Non-pigmented ciliary epithelial cell (primary cell): ENCODE measurements around the gene GSTM2.

Experiments used
- DNase-seq: peaks from one replicate; pipeline ENCODE4 v3.0.0-alpha.2; 2010; ENCODE audit warnings: low read depth

The GSTM2 gene

GRCh38 chr1:109667452-109668122 is at the start of gene GSTM2:
Gene GSTM2 (plus strand): TSS chr1:109668057. CDS start chr1:109668116, 59 bp downstream.
- DNase-seq: peak; percentile 28

- DNase-seq: no peak
Measured at GRCh38 chr1:109618661-109619575, 48.9 kb upstream of the GSTM2 start.

DNA sequence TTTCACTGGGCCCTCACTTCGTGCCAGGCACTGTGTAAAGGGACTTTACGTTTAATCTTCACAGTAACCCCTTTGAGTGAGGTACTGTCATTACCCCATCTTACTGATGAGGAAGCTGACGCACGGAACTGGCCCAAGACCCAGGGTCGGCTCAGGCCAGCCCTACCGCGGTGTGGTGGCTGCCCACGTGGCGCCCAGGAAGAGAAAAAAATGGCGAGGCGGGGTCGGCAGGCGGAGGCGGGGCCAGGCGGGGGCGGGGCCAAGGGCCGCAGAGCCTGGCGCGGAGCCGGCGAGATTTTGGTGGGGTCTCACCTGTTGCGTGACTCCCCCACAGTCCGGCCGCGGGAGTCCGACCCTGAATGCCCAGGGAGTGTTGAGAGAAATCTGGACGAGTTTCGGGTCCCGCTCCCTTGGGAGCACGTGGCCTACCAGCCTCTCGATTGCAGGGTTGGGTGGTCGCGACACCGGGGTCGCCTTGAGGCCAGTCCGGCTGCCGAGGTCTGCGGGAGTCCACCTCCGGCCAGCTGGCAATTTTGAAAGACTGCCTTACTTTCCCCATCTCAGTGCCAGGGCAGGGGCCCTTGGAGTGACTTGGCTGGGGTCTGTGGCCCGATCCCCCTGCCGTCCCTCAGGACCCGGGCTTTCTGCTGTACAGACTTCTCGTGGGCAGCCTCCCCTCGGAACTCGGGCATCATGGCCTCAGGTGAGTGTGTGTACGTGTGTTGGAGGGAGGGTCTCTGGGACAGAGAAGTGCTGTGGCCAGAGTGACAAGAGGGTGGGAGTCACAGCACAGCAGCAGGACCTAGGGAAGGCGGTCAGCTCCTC is 48.1 kb upstream of the GSTM2 start, which contains the start of the genes AMPD2 and GNAT2:
Gene AMPD2 (plus strand): TSS at position 262 of the 825 bp plus-strand sequence. CDS start 1,339 bp downstream, outside the sequence.
Gene GNAT2 (minus strand): TSS at position 41 of the 825 bp plus-strand sequence. CDS start 6,746 bp downstream, outside the sequence.
- DNase-seq: peak; percentile 31

- no peak for DNase-seq
Measured at GRCh38 chr1:109620401-109620791, 47.5 kb upstream of the GSTM2 start.

DNA sequence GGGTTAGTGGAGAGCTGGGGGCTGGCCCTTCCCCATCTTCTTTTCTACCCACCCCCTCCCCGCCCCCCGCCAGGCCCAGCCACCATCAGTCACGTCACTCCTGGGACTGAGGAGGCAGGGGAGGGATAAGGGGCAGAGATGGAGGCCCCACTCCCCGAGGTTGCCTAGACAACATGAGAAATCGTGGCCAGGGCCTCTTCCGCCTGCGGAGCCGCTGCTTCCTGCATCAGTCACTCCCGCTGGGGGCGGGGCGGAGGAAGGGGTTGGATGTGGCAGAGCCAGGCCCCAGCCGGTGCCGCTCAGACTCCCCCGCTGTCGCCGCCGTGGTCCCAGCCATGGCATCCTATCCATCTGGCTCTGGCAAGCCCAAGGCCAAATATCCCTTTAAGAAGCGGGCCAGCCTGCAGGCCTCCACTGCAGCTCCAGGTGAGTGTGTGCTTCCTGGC is 47.0 kb upstream of the GSTM2 start:
- DNase-seq: peak; percentile 77

GRCh38 chr1:109621379-109622136 is 46.3 kb upstream of the GSTM2 start:
- DNase-seq: no peak

DNA sequence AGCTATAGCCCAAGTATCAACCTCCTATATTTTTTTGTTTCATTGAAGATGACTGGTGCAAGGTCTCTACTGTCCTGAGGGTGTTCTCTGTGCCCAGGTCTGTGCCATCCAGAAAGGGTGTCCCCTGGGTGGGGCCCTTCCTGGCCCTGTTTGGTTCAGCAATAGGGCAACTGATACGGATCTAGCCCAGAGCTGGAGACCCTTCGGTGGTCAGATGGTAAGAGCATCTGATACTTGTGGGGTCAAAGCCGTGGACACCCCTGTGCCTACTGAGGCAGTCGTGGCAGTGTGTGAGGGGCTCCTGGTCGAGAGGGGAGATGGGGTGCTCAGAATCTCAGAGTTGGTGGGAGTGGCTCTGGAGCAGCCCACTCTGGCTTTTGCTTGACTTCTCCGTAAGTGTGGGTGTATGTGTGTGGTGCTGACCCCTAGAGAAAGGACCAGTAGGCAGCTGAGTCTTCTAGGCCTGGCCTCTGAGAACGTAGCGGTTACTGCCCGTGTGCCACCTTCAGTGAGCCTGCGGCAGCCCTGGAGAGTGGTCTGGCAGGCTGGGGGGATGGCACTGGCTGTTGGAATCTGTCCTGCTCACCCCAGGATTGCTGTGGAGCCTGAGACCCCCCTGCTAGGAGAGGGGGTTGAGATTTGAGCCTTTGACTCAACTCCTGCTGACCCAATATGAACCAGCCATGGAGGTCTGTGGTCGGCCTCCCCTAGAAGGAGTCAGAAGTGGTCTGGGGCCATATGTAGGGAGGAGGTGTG is 45.5 kb upstream of the GSTM2 start:
- no peak for DNase-seq

DNA sequence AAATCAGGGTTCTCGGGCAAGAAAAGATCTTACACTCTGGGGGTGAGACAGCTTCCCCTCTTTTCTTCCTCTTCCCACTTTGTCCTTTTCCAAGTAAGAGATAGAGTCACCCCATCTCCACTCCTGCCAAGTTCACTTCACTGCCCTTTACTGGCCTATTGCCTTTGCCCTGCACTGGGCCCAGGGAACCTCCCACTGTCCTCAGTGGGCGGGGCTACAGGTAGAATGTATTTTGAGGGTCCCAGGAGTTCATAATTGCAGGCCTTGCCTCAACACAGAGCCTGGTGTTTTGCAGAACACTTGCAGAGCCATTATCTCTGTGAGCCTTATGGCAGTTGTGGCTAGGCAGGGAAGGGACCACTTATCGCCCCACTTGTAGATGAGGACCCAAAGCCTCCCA is 45.0 kb upstream of the GSTM2 start:
- DNase-seq: no peak

DNA sequence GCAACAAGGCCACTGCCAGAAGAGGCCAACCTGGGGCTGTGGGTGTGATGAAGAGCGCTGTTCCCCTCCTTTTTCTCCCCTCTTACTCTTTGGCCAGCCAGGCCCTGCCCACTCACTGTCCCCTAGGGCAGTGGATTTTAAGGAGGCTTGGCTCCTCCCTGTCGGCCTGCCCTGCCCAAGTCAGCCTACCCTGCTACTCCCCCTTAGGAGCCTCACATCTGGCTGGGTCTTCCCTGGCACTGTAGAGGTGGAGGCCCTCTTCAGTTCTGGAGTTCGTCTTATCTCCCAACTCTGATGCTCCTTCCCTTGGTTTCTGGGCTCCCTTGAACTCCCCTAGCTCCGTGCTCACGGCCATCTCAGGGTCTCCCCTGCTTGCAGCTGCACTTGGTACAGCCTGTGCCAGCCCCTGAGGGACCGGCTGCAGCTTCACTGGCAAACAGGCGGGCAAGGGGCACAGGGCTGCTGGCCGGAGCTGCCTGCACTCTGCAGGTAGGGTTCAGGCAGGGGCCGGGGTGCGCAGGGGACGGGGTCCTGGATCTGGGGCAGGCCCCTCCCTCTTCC is 44.2 kb upstream of the GSTM2 start:
- no peak for DNase-seq

GRCh38 chr1:109624201-109625010 is 43.5 kb upstream of the GSTM2 start:
- DNase-seq: no peak

DNA sequence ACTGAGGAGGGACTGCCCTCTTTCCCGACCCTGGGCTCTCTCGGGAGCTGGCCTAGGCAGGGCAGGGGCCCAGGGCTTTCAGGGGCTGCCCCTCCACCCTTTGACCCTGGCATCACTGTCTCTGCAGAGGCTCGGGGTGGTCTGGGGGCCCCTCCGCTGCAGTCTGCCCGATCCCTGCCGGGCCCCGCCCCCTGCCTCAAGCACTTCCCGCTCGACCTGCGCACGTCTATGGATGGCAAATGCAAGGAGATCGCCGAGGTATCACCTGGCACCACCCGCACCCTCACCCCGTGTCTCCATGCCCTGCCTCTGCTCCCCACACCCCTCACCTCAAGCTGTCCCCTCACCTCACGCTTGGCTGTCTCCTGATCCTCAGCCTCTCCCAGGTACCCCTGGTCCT is 42.7 kb upstream of the GSTM2 start:
- DNase-seq: no peak

DNA sequence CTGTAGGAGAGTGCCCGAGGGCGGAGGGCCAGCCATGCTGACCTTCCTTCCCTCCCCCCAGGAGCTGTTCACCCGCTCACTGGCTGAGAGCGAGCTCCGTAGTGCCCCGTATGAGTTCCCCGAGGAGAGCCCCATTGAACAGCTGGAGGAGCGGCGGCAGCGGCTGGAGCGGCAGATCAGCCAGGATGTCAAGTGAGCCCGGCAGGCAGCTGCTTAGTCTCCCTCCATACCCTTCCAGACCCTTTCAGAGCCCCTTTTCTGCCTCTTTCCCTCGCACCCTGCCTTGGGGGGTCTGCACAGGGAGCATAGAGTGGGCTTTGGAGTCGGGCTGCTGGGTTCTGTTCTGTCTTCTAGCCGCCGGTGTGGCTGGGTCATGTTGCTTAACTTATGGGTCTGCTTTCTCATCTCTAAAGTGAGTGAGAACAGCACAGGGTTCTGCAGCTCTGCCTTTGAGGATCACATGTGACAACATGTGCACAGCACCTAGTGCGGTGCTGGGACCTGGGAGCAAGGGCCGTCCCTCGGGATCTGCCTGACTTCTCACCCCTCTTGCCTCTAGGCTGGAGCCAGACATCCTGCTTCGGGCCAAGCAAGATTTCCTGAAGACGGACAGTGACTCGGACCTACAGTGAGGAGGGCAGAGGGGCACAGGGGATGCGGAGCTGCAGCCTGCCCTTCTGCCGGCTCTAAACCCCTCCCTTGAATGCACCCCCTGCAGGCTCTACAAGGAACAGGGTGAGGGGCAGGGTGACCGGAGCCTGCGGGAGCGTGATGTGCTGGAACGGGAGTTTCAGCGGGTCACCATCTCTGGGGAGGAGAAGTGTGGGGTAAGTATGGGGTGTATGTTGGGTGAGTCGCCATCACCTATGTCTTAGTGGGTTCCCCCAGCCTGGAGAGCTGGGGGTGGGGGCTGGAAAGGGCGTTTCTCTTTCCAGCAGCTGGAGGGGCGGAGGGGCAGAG is 42.0 kb upstream of the GSTM2 start:
- DNase-seq: no peak

DNA sequence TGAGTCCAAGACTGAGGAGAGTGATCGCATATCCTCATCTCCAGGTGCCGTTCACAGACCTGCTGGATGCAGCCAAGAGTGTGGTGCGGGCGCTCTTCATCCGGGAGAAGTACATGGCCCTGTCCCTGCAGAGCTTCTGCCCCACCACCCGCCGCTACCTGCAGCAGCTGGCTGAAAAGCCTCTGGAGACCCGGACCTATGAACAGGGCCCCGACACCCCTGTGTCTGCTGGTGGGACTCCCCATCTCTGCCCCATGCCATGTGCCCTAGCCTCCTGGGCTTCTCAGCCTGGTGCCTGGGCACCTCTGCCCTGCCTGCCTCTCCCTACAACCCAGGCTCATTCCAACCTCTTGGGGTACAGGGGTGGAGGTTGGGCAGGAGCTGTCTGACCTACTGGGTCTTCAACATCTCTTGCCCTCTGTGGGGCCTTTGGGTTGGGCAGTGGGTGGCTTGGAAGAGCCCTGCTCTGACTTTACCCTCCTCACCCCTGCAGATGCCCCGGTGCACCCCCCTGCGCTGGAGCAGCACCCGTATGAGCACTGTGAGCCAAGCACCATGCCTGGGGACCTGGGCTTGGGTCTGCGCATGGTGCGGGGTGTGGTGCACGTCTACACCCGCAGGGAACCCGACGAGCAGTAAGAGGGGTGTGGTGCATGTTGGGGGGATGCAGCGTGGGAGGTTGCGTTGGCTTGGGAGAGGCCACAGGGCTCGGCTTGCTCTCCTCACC is 41.0 kb upstream of the GSTM2 start:
- no peak for DNase-seq

GRCh38 chr1:109627692-109628399 is 40.0 kb upstream of the GSTM2 start:
- DNase-seq: no peak

DNA sequence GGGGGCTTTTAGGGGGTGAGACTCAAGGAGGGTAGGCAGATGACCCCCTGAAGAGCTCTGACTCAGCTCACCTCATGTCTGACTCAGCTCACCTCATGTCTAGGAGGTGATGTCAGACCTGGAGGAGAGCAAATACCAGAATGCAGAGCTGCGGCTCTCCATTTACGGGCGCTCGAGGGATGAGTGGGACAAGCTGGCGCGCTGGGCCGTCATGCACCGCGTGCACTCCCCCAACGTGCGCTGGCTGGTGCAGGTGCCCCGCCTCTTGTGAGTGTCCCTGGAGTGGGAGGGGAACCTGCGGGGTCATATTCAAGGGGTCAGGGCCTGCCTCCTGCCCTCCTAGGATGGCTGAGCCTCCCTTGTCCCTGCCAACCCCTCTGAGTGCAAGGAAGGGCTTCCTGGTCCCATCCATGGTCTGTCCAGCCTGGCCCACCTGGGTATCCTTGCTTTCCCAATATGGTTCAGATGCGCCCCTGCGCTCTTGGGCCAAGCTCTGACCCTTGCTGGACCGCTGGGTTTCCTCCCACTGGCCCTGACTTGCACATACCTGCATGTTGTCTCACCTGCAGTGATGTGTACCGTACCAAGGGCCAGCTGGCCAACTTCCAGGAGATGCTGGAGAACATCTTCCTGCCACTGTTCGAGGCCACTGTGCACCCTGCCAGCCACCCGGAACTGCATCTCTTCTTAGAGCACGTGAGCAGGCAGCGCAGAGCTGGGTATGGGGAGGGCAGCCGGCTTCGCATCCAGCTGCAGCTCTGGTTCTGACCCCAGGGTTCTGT is 39.1 kb upstream of the GSTM2 start:
- DNase-seq: peak; percentile 46
